GM23338 (cell line): ENCODE data around the gene INPP1. TPM values are rescaled to one million over a fixed set of nuclear protein-coding genes. Genes with fewer than 3 reads are reported as not detected.

Source experiments
- ATAC-seq: fragments of 200-7000 bp; cut with Tn5 transposase; 3 replicates; pipeline ENCODE4 v1.9.1; 2020
- DNase-seq: peaks from one replicate; pipeline ENCODE4 v3.0.0-alpha.2; 2015; ENCODE audit warnings: low spot score
- H2AFZ ChIP-seq: fragments of 200-600 bp; sonication (generic); 2 replicates; pipeline ENCODE4 v1.8.0; 2016; ENCODE audit warnings: antibody characterized with exemption, mild to moderate bottlenecking, moderate library complexity
- H3F3A ChIP-seq: fragments of 200-600 bp; sonication (generic); replicated peaks from 2 replicates; pipeline ENCODE4 v1.8.0; 2017; ENCODE audit warnings: antibody characterized with exemption, mixed run types, low read depth
- H3K27ac ChIP-seq: fragments of 200-600 bp; sonication (generic); 2 replicates; pipeline ENCODE4 v1.6.1; 2016; ENCODE audit warnings: low read depth
- H3K27me3 ChIP-seq: fragments of 200-600 bp; sonication (generic); 2 replicates; pipeline ENCODE4 v1.8.0; 2016; ENCODE audit warnings: mild to moderate bottlenecking, mixed run types, moderate library complexity; ENCODE audit not compliant: insufficient read depth
- H3K36me3 ChIP-seq: fragments of 200-600 bp; sonication (generic); 2 replicates; pipeline ENCODE4 v1.8.0; 2016; ENCODE audit warnings: mild to moderate bottlenecking; ENCODE audit not compliant: insufficient read depth
- H3K4me1 ChIP-seq: fragments of 200-600 bp; sonication (generic); 2 replicates; pipeline ENCODE4 v1.8.0; 2016; ENCODE audit warnings: mild to moderate bottlenecking, moderate library complexity; ENCODE audit not compliant: insufficient read depth
- H3K4me2 ChIP-seq: fragments of 200-600 bp; sonication (generic); 2 replicates; pipeline ENCODE4 v1.7.1; 2017; ENCODE audit warnings: mixed run types
- H3K4me3 ChIP-seq: fragments of 200-600 bp; sonication (generic); 2 replicates; pipeline ENCODE4 v1.6.1; 2016; ENCODE audit warnings: mixed run types
- H3K79me2 ChIP-seq: fragments of 200-600 bp; sonication (generic); replicated peaks from 2 replicates; pipeline ENCODE4 v1.8.0; 2017; ENCODE audit warnings: mild to moderate bottlenecking; ENCODE audit not compliant: insufficient read depth
- H3K9me2 ChIP-seq: fragments of 200-600 bp; sonication (generic); 2 replicates; pipeline ENCODE4 v1.8.0; 2017; ENCODE audit not compliant: insufficient read depth
- H4K20me1 ChIP-seq: fragments of 200-600 bp; sonication (generic); replicated peaks from 2 replicates; pipeline ENCODE4 v1.8.0; 2017; ENCODE audit warnings: mild to moderate bottlenecking; ENCODE audit not compliant: insufficient read depth
- H3K27ac Mint-ChIP-seq: 2 replicates; pipeline ENCODE4 v1.8.0; 2020; ENCODE audit warnings: inconsistent platforms, mild to moderate bottlenecking, moderate library complexity, mixed read lengths
- H3K27me3 Mint-ChIP-seq: 3 replicates; pipeline ENCODE4 v1.8.0; 2022; ENCODE audit warnings: low read depth, mild to moderate bottlenecking, moderate library complexity, mixed read lengths, inconsistent platforms; ENCODE audit not compliant: insufficient read depth, poor library complexity
- H3K36me3 Mint-ChIP-seq: 3 replicates; pipeline ENCODE4 v1.8.0; 2021; ENCODE audit warnings: low read depth, mild to moderate bottlenecking, inconsistent platforms, moderate library complexity, mixed read lengths
- H3K4me1 Mint-ChIP-seq: 3 replicates; pipeline ENCODE4 v1.8.0; 2020; ENCODE audit warnings: mild to moderate bottlenecking, inconsistent platforms, mixed read lengths
- H3K4me3 Mint-ChIP-seq: 3 replicates; pipeline ENCODE4 v1.8.0; 2021; ENCODE audit warnings: moderate library complexity, mild to moderate bottlenecking, inconsistent platforms, mixed read lengths
- H3K9me3 Mint-ChIP-seq: 3 replicates; pipeline ENCODE4 v1.8.0; 2020; ENCODE audit warnings: moderate library complexity, mild to moderate bottlenecking, inconsistent platforms, mixed read lengths
- CREB1 ChIP-seq: fragments of 250-450 bp; sonication (Bioruptor Pico); IDR thresholded peaks from 2 replicates; pipeline ENCODE4 v1.5.0; 2020; ENCODE audit warnings: low read depth, mild to moderate bottlenecking, moderate library complexity
- EZH2 ChIP-seq: fragments of 200-600 bp; sonication (generic); IDR thresholded peaks from one replicate; pipeline ENCODE4 v1.8.0; 2017; ENCODE audit warnings: antibody characterized with exemption, mild to moderate bottlenecking, low read depth; ENCODE audit not compliant: unreplicated experiment
- EZH2phosphoT487 ChIP-seq: fragments of 200-600 bp; sonication (generic); IDR thresholded peaks from one replicate; pipeline ENCODE4 v1.8.1; 2018; ENCODE audit warnings: antibody characterized with exemption; ENCODE audit not compliant: unreplicated experiment
- JUNB ChIP-seq: IDR thresholded peaks from one replicate; pipeline ENCODE4 v1.6.1; 2016; ENCODE audit warnings: antibody characterized with exemption; ENCODE audit not compliant: unreplicated experiment
- NANOG ChIP-seq: IDR thresholded peaks from 2 replicates; pipeline ENCODE4 v1.6.1; 2016; ENCODE audit warnings: antibody characterized with exemption, borderline replicate concordance
- POLR2AphosphoS5 ChIP-seq: IDR thresholded peaks from 2 replicates; pipeline ENCODE4 v1.6.1; 2016; ENCODE audit warnings: antibody characterized with exemption, low read depth
- STAT1 ChIP-seq: IDR thresholded peaks from one replicate; pipeline ENCODE4 v1.6.1; 2016; ENCODE audit warnings: antibody characterized with exemption; ENCODE audit not compliant: unreplicated experiment
- ZNF114 ChIP-seq: fragments of 250-450 bp; sonication (Bioruptor Pico); IDR thresholded peaks from 2 replicates; pipeline ENCODE4 v1.5.0; 2020; ENCODE audit warnings: mild to moderate bottlenecking, moderate library complexity
- ZNF331 ChIP-seq: fragments of 250-450 bp; sonication (Bioruptor Pico); IDR thresholded peaks from 2 replicates; pipeline ENCODE4 v1.5.0; 2020; ENCODE audit warnings: low read depth, mild to moderate bottlenecking, moderate library complexity
- ZNF462 ChIP-seq: fragments of 250-450 bp; sonication (Bioruptor Pico); IDR thresholded peaks from 2 replicates; pipeline ENCODE4 v1.5.0; 2020; ENCODE audit warnings: mild to moderate bottlenecking, moderate library complexity
- polyA plus RNA-seq: library from polyadenylated mRNA; unstranded; fragments of >200 nt; fragmentation: Nextera tagmentation; extraction: Ambion mirVana; gene quantifications from 2 replicates; pipeline ENCODE4 v1.2.1, GENCODE V29; 2016
- total RNA-seq: library from RNA; depleted of rRNA; stranded (reverse); fragments of >200 nt; shearing (Covaris generic); gene quantifications from 2 replicates; pipeline ENCODE4 v1.2.3, GENCODE V29; 2014
- TF ChIP-seq, protein P1 (sequence below): IDR thresholded peaks from one replicate; pipeline ENCODE4 v1.6.1; 2018; ENCODE audit warnings: antibody characterized with exemption; ENCODE audit not compliant: unreplicated experiment
- TF ChIP-seq, protein P2 (sequence below), 2 experiments: fragments of 200-600 bp in 1 of 2; sonication (generic) in 1 of 2; conservative IDR thresholded peaks; 2 replicates each; pipeline versions ENCODE4 v1.5.1 to v1.6.1; 2016 to 2017; ENCODE audit warnings: antibody characterized with exemption in 2 of 2, low read depth in 2 of 2, mild to moderate bottlenecking in 2 of 2, moderate library complexity in 1 of 2
- TF ChIP-seq, protein P3 (sequence below): IDR thresholded peaks from 2 replicates; pipeline ENCODE4 v1.6.1; 2016; ENCODE audit warnings: antibody characterized with exemption

INPP1 gene
- total and polyA plus RNA-seq, 2 experiments from 2014 or later = 2.6 to 6.5 TPM

- Mint-ChIP-seq H3K27ac (no peak overlapping the region), H3K4me1 (no peaks in the 10 kb centered on the region), H3K27me3 (no peaks in the 10 kb centered on the region), H3K36me3 (no peaks in the 10 kb centered on the region), H3K9me3 (no peaks in the 10 kb centered on the region), H3K4me3 (no peak overlapping the region)
- H3K4me3 ChIP-seq = no peak overlapping the region
- H3K79me2 ChIP-seq = no peaks in the 10 kb centered on the region
- no peak overlapping the region for H2AFZ ChIP-seq
- no peak overlapping the region for H3K4me2 ChIP-seq
- no peaks in the 10 kb centered on the region for H4K20me1 ChIP-seq
- H3K36me3 ChIP-seq = no peaks in the 10 kb centered on the region
- no peak overlapping the region for H3K27ac ChIP-seq
- H3K9me2 ChIP-seq = no peaks in the 10 kb centered on the region
- no peaks in the 10 kb centered on the region for H3F3A ChIP-seq
- TF ChIP-seq EZH2phosphoT487 (no peak), ZNF462 (CRISPR knock-in tag) (no peak), POLR2AphosphoS5 (no peak), JUNB (no peak), ZNF331 (no peak), EZH2 (no peak), CREB1 (no peak), ZNF114 (CRISPR knock-in tag) (no peak), NANOG (no peak), STAT1 (no peak)
- TF ChIP-seq, protein P1, sequence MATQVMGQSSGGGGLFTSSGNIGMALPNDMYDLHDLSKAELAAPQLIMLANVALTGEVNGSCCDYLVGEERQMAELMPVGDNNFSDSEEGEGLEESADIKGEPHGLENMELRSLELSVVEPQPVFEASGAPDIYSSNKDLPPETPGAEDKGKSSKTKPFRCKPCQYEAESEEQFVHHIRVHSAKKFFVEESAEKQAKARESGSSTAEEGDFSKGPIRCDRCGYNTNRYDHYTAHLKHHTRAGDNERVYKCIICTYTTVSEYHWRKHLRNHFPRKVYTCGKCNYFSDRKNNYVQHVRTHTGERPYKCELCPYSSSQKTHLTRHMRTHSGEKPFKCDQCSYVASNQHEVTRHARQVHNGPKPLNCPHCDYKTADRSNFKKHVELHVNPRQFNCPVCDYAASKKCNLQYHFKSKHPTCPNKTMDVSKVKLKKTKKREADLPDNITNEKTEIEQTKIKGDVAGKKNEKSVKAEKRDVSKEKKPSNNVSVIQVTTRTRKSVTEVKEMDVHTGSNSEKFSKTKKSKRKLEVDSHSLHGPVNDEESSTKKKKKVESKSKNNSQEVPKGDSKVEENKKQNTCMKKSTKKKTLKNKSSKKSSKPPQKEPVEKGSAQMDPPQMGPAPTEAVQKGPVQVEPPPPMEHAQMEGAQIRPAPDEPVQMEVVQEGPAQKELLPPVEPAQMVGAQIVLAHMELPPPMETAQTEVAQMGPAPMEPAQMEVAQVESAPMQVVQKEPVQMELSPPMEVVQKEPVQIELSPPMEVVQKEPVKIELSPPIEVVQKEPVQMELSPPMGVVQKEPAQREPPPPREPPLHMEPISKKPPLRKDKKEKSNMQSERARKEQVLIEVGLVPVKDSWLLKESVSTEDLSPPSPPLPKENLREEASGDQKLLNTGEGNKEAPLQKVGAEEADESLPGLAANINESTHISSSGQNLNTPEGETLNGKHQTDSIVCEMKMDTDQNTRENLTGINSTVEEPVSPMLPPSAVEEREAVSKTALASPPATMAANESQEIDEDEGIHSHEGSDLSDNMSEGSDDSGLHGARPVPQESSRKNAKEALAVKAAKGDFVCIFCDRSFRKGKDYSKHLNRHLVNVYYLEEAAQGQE = no peak
- TF ChIP-seq, protein P2, sequence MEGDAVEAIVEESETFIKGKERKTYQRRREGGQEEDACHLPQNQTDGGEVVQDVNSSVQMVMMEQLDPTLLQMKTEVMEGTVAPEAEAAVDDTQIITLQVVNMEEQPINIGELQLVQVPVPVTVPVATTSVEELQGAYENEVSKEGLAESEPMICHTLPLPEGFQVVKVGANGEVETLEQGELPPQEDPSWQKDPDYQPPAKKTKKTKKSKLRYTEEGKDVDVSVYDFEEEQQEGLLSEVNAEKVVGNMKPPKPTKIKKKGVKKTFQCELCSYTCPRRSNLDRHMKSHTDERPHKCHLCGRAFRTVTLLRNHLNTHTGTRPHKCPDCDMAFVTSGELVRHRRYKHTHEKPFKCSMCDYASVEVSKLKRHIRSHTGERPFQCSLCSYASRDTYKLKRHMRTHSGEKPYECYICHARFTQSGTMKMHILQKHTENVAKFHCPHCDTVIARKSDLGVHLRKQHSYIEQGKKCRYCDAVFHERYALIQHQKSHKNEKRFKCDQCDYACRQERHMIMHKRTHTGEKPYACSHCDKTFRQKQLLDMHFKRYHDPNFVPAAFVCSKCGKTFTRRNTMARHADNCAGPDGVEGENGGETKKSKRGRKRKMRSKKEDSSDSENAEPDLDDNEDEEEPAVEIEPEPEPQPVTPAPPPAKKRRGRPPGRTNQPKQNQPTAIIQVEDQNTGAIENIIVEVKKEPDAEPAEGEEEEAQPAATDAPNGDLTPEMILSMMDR (conservative IDR thresholded peaks at IDR 0.05; ENCODE audit: low read depth in 2 of 2) = no peak
- TF ChIP-seq, protein P3, sequence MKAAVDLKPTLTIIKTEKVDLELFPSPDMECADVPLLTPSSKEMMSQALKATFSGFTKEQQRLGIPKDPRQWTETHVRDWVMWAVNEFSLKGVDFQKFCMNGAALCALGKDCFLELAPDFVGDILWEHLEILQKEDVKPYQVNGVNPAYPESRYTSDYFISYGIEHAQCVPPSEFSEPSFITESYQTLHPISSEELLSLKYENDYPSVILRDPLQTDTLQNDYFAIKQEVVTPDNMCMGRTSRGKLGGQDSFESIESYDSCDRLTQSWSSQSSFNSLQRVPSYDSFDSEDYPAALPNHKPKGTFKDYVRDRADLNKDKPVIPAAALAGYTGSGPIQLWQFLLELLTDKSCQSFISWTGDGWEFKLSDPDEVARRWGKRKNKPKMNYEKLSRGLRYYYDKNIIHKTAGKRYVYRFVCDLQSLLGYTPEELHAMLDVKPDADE = no peak
- no peaks in the 10 kb centered on the region for H3K27me3 ChIP-seq
- DNase-seq (no peak), ATAC-seq (no peak)
- no peaks in the 10 kb centered on the region for H3K4me1 ChIP-seq
Measured at GRCh38 chr2:190367091-190367490, 23.7 kb downstream of the INPP1 start.
